HepG2 (cell line): ENCODE data around the gene ICAM5. TPM values are rescaled to one million over a fixed set of nuclear protein-coding genes. Genes with fewer than 3 reads are reported as not detected.

Source experiments
- ATAC-seq: fragments of 200-7000 bp; cut with Tn5 transposase; 3 replicates; pipeline ENCODE4 v1.9.1; 2020; ENCODE audit warnings: mild to moderate bottlenecking, moderate library complexity
- BruUV-seq: library from RNA; stranded (reverse); fragments of 400-500 nt; replicated peaks from 2 replicates; lab custom pipeline; 2021; lab: Mats Ljungman, UMichigan
- CTCF ChIA-PET: fragments of 300-600 bp; formaldehyde crosslinking; extraction: SDS; loops from one replicate; lab custom pipeline; 2021; ENCODE audit warnings: low total read pairs, inconsistent platforms, low intra/inter-chr PET ratio; lab: Yijun Ruan, JAX
- POLR2A ChIA-PET: fragments of 350-600 bp; sonication (Branson Sonifier 250); formaldehyde crosslinking; loops from one replicate; lab custom pipeline; 2020; ENCODE audit warnings: antibody characterized with exemption, inconsistent platforms; lab: Yijun Ruan, JAX
- DNase-seq: peaks from one replicate; pipeline ENCODE4 v3.0.0-alpha.2; 2015; ENCODE audit warnings: low spot score
- FAIRE-seq: peaks from 3 replicates; lab custom pipeline; 2011; peaks lifted over from hg19 to GRCh38; lab: Jason Lieb, UNC
- H2AFZ ChIP-seq: one replicate; pipeline ENCODE4 v1.6.1; 2011; ENCODE audit warnings: low read length, inconsistent platforms
- H3K27ac ChIP-seq: fragments of 300-600 bp; 3 replicates; pipeline ENCODE4 v1.8.0; 2011; ENCODE audit warnings: mixed run types, mild to moderate bottlenecking, mixed read lengths, low read length, inconsistent platforms; ENCODE audit not compliant: insufficient read depth; ENCODE audit errors: extremely low read length
- H3K27me3 ChIP-seq, 2 experiments: fragments of 200-600 bp in 1 of 2; 2 replicates in 1 of 2; 3 replicates in 1 of 2; pipeline versions ENCODE4 v1.6.0 to v1.8.0; 2011; ENCODE audit warnings: low read length in 2 of 2, mild to moderate bottlenecking in 2 of 2, moderate library complexity in 2 of 2, inconsistent platforms in 1 of 2; ENCODE audit not compliant: insufficient read depth in 2 of 2, control insufficient read depth in 1 of 2
- H3K36me3 ChIP-seq, 2 experiments: fragments of 200-600 bp in 1 of 2; replicated peaks in 1 of 2; 2 replicates in 1 of 2; 3 replicates in 1 of 2; pipeline versions ENCODE4 v1.5.1 to v1.8.0; 2011; ENCODE audit warnings: low read length in 2 of 2, inconsistent platforms in 1 of 2; ENCODE audit not compliant: insufficient read depth in 2 of 2, control insufficient read depth in 1 of 2
- H3K4me1 ChIP-seq: 2 replicates; pipeline ENCODE4 v1.5.1; 2012; ENCODE audit warnings: low read length, inconsistent platforms; ENCODE audit not compliant: insufficient read depth
- H3K4me2 ChIP-seq: 2 replicates; pipeline ENCODE4 v1.6.0; 2011; ENCODE audit warnings: low read depth, low read length, inconsistent platforms
- H3K4me3 ChIP-seq, 3 experiments: fragments of 200-600 bp in 1 of 3; sonication (generic), shearing (Covaris generic) in 1 of 3; replicated peaks in 1 of 3; 2 replicates each; pipeline ENCODE4 v1.5.1; 2011 to 2016; ENCODE audit warnings: low read length in 3 of 3, inconsistent platforms in 2 of 3, low read depth in 2 of 3, mild to moderate bottlenecking in 2 of 3, control low read depth in 1 of 3, mixed read lengths in 1 of 3; ENCODE audit not compliant: insufficient read depth in 1 of 3
- H3K79me2 ChIP-seq: one replicate; pipeline ENCODE4 v1.6.1; 2011; ENCODE audit warnings: low read length, inconsistent platforms; ENCODE audit not compliant: insufficient read depth
- H3K9ac ChIP-seq: 2 replicates; pipeline ENCODE4 v1.6.0; 2011; ENCODE audit warnings: mild to moderate bottlenecking, low read depth, low read length, inconsistent platforms; ENCODE audit not compliant: insufficient read depth
- H3K9me3 ChIP-seq: 2 replicates; pipeline ENCODE4 v1.5.1; 2012; ENCODE audit warnings: mild to moderate bottlenecking, low read length
- H4K20me1 ChIP-seq: 2 replicates; pipeline ENCODE4 v1.6.0; 2011; ENCODE audit warnings: inconsistent platforms, mild to moderate bottlenecking, low read length, moderate library complexity; ENCODE audit not compliant: insufficient read depth
- AGO2 ChIP-seq: fragments of 200-400 bp; formaldehyde crosslinking; optimal IDR thresholded peaks from 2 replicates; pipeline ENCODE3; 2017; ENCODE audit warnings: mild to moderate bottlenecking, low read depth, low read length, moderate library complexity
- E2F5 ChIP-seq: sonication (generic); formaldehyde crosslinking; conservative IDR thresholded peaks from 2 replicates; pipeline ENCODE4 v1.4.0; 2020; ENCODE audit warnings: missing genetic modification reagents
- FLYWCH1 ChIP-seq: sonication (generic); formaldehyde crosslinking; IDR thresholded peaks from 2 replicates; pipeline ENCODE4 v1.8.1; 2023; ENCODE audit warnings: mild to moderate bottlenecking, missing genetic modification reagents
- GABPB1 ChIP-seq: IDR thresholded peaks from 2 replicates; pipeline ENCODE4 v1.6.1; 2016; ENCODE audit warnings: mild to moderate bottlenecking, missing genetic modification reagents, moderate library complexity, missing compliant biosample characterization
- HOXA3 ChIP-seq: sonication (generic); formaldehyde crosslinking; IDR thresholded peaks from 2 replicates; pipeline ENCODE4 v1.5.0; 2020; ENCODE audit warnings: missing genetic modification reagents
- IKZF4 ChIP-seq: sonication (generic); formaldehyde crosslinking; IDR thresholded peaks from 2 replicates; pipeline ENCODE4 v1.5.1; 2020; ENCODE audit warnings: borderline replicate concordance, mild to moderate bottlenecking, low read depth, missing genetic modification reagents; ENCODE audit errors: not compliant biosample characterization
- NKX3-1 ChIP-seq: sonication (generic); formaldehyde crosslinking; IDR thresholded peaks from 2 replicates; pipeline ENCODE4 v1.5.0; 2020; ENCODE audit warnings: missing genetic modification reagents
- TRIM24 ChIP-seq: sonication (generic); formaldehyde crosslinking; IDR thresholded peaks from 2 replicates; pipeline ENCODE4 v1.8.0; 2022; ENCODE audit warnings: mild to moderate bottlenecking, missing genetic modification reagents
- ZNF124 ChIP-seq: sonication (generic); formaldehyde crosslinking; IDR thresholded peaks from 2 replicates; pipeline ENCODE4 v1.4.0; 2020; ENCODE audit warnings: missing genetic modification reagents
- ZNF160 ChIP-seq: sonication (generic); formaldehyde crosslinking; IDR thresholded peaks from 2 replicates; pipeline ENCODE4 v1.8.0; 2022; ENCODE audit warnings: mild to moderate bottlenecking, inconsistent platforms, missing genetic modification reagents
- ZNF333 ChIP-seq: sonication (generic); formaldehyde crosslinking; IDR thresholded peaks from 2 replicates; pipeline ENCODE4 v1.4.0; 2020; ENCODE audit warnings: mild to moderate bottlenecking, missing genetic modification reagents, borderline replicate concordance
- ZNF703 ChIP-seq: sonication (generic); formaldehyde crosslinking; IDR thresholded peaks from 2 replicates; pipeline ENCODE4 v1.5.1; 2020; ENCODE audit warnings: missing genetic modification reagents, mild to moderate bottlenecking, moderate library complexity, borderline replicate concordance
- WGBS: methylation state at CpG from one replicate; pipeline ENCODE4 v1.1.6; 2017; ENCODE audit warnings: low lambda C conversion rate; 5-methylcytosine and 5-hydroxymethylcytosine counted together
- in situ Hi-C: cut with HindIII; loops from 2 replicates; pipeline ENCODE4 v1.10.0; 2017; ENCODE audit warnings: low pct_unique_long_range_greater_than_20kb; ENCODE audit not compliant: extremely low pct_ligation_motif_present
- intact Hi-C: fragments of 100-400 bp; cut with micrococcal nuclease; formaldehyde crosslinking; loops from one replicate; pipeline ENCODE4 v1.10.0; 2022; ENCODE audit not compliant: unreplicated experiment
- polyA plus RNA-seq, 8 experiments: library from polyadenylated mRNA; depleted of rRNA in 3 of 8; stranded (reverse) in 7 of 8; unstranded in 1 of 8; fragments of >200 nt; fragmentation: Illumina TruSeq in 4 of 8; extraction: Trizol in 4 of 8; gene quantifications; 2 replicates each; pipeline versions ENCODE4 v1.2.1 to v1.2.3, GENCODE V29; 2011 to 2016; ENCODE audit warnings: low read depth in 4 of 8, missing spikeins in 1 of 8, mixed read lengths in 1 of 8; ENCODE audit not compliant: insufficient read depth in 1 of 8
- total RNA-seq, 5 experiments: library from RNA; depleted of rRNA; stranded (reverse); fragments of >200 nt; fragmentation: Illumina TruSeq; extraction: Trizol; gene quantifications; 2 replicates each; pipeline ENCODE4 v1.2.3, GENCODE V29; 2016; ENCODE audit warnings: low read depth in 1 of 5

Gene ICAM5
- total and polyA plus RNA-seq, 2 of the 13 experiments (the other 11 are each of a cell fraction or from before 2014, with no cell fraction given) = 0.46 to 1.6 TPM

GRCh38 chr19:10321417-10321797 lies 31.7 kb downstream of the ICAM5 start:
- in situ Hi-C loops = no loop called here
- Histone ChIP-seq H2AFZ (no peak overlapping the region), H3K4me3 (no peak overlapping the region), H3K9ac (no peak overlapping the region), H3K27ac (no peak overlapping the region), H3K4me2 (no peak overlapping the region), H3K4me1 (no peaks in the 10 kb centered on the region), H3K36me3 (peaks cover 33 to 78% of the 10 kb centered on the region in 2 experiments), H3K79me2 (no peaks in the 10 kb centered on the region), H3K27me3 (no peaks in the 10 kb centered on the region), H3K9me3 (no peaks in the 10 kb centered on the region), H4K20me1 (no peaks in the 10 kb centered on the region)
- intact Hi-C loops = no loop called here
- CTCF ChIA-PET = no interaction called here
- no peak for FAIRE-seq
- no peak; the same call in 2 of the 3 replicates for ATAC-seq
- POLR2A ChIA-PET = interaction anchor here (2.4 kb wide), 1 partner anchor 11 kb away, joined by 10 read pairs; no protein-coding TSS in a partner anchor
- WGBS = 96% methylated on average over 6 of the region's 11 CpGs
- no peak for DNase-seq
- TF ChIP-seq GABPB1 (CRISPR knock-in tag) (no peak), AGO2 (peak; percentile 81)
- no TSS peak for BruUV-seq

- peaks cover 33 to 82% of the 10 kb centered on the region in 2 experiments for H3K36me3 ChIP-seq
- peak; percentile 7 for ATAC-seq
- TF ChIP-seq FLYWCH1 (CRISPR knock-in tag) (no peak), IKZF4 (CRISPR knock-in tag) (no peak), ZNF160 (CRISPR knock-in tag) (no peak), ZNF703 (CRISPR knock-in tag) (no peak), ZNF124 (CRISPR knock-in tag) (no peak), AGO2 (peak; percentile 67), E2F5 (no peak), ZNF333 (CRISPR knock-in tag) (no peak), NKX3-1 (no peak), HOXA3 (no peak), TRIM24 (no peak)
These were observed 32.4 kb downstream of the ICAM5 start for GRCh38 chr19:10321874-10322835.

More at GRCh38 chr19:10321874-10322835, 32.4 kb downstream of the ICAM5 start:
- DNase-seq (no peak), FAIRE-seq (no peak)
- 0 out of 2 replicates have a peak, but pooled peaks cover under 1% of the 10 kb centered on the region for H4K20me1 ChIP-seq
- ChIA-PET POLR2A (interaction anchor here (2.4 kb wide), 1 partner anchor 10 kb away, joined by 10 read pairs; no protein-coding TSS in a partner anchor), CTCF (no interaction called here)
- 100% methylated on average over 11 of the region's 19 CpGs for WGBS
- BruUV-seq = no TSS peak
- no peaks in the 10 kb centered on the region for H3K79me2 ChIP-seq
- H3K9ac ChIP-seq = no peak overlapping the region
- in situ Hi-C loops = no loop called here
- intact Hi-C loops = no loop called here
- no peaks in the 10 kb centered on the region for H3K27me3 ChIP-seq
- H3K4me3 ChIP-seq = no peak overlapping the region
- H2AFZ ChIP-seq = no peak overlapping the region
- H3K27ac ChIP-seq = no peak overlapping the region
- H3K4me2 ChIP-seq = no peak overlapping the region
- no peaks in the 10 kb centered on the region for H3K4me1 ChIP-seq
- no peaks in the 10 kb centered on the region for H3K9me3 ChIP-seq
